PC-3 (cell line): Measurements from ENCODE around the gene CACHD1. TPM values are rescaled to one million over a fixed set of nuclear protein-coding genes. Genes with fewer than 3 reads are reported as not detected.

Experiments
- ATAC-seq: fragments of 200-7000 bp; cut with Tn5 transposase; 2 replicates; pipeline ENCODE4 v1.9.1; 2020; ENCODE audit warnings: mild to moderate bottlenecking, moderate library complexity
- BruUV-seq: library from RNA; stranded (reverse); fragments of 400-500 nt; replicated peaks from 2 replicates; lab custom pipeline; 2021; lab: Mats Ljungman, UMichigan
- CTCF ChIA-PET: fragments of 300-600 bp; sonication (Branson Sonifier 250); formaldehyde crosslinking; loops from one replicate; lab custom pipeline; 2022; ENCODE audit warnings: antibody characterized with exemption; lab: Charles Lee
- POLR2A ChIA-PET: fragments of 300-600 bp; sonication (Branson Sonifier 250); formaldehyde crosslinking; loops from one replicate; lab custom pipeline; 2022; ENCODE audit warnings: antibody characterized with exemption; ENCODE audit not compliant: unreplicated experiment; lab: Charles Lee
- DNase-seq: peaks from one replicate; pipeline ENCODE4 v3.0.0-alpha.2; 2015
- H2AFZ ChIP-seq: fragments of 300-600 bp; sonication (generic); 2 replicates; pipeline ENCODE4 v1.6.0; 2016; ENCODE audit warnings: antibody characterized with exemption, low read length
- H3F3A ChIP-seq: fragments of 300-600 bp; sonication (generic); one replicate; pipeline ENCODE4 v1.6.0; 2017; ENCODE audit warnings: antibody characterized with exemption, low read length, control low read depth, mild to moderate bottlenecking; ENCODE audit not compliant: unreplicated experiment
- H3K27ac ChIP-seq: fragments of 300-600 bp; sonication (generic); 2 replicates; pipeline ENCODE4 v1.5.1; 2016; ENCODE audit warnings: mild to moderate bottlenecking, low read length
- H3K27me3 ChIP-seq: fragments of 300-600 bp; sonication (generic); 2 replicates; pipeline ENCODE4 v1.6.1; 2016; ENCODE audit warnings: low read length, mixed read lengths
- H3K36me3 ChIP-seq: fragments of 300-600 bp; sonication (generic); 2 replicates; pipeline ENCODE4 v1.6.1; 2016; ENCODE audit warnings: low read depth, mixed run types, low read length, mixed read lengths
- H3K4me1 ChIP-seq: fragments of 300-600 bp; sonication (generic); 2 replicates; pipeline ENCODE4 v1.5.1; 2016; ENCODE audit warnings: low read length; ENCODE audit not compliant: insufficient read depth
- H3K4me2 ChIP-seq: fragments of 300-600 bp; sonication (generic); 2 replicates; pipeline ENCODE4 v1.6.0; 2016; ENCODE audit warnings: low read length
- H3K4me3 ChIP-seq: fragments of 300-600 bp; sonication (generic); 2 replicates; pipeline ENCODE4 v1.5.1; 2016; ENCODE audit warnings: mild to moderate bottlenecking, low read length, mixed read lengths
- H3K79me2 ChIP-seq: fragments of 300-600 bp; sonication (generic); 2 replicates; pipeline ENCODE4 v1.6.1; 2017; ENCODE audit warnings: low read length, mixed read lengths
- H3K9ac ChIP-seq: fragments of 300-600 bp; sonication (generic); 2 replicates; pipeline ENCODE4 v1.6.0; 2016; ENCODE audit warnings: mild to moderate bottlenecking, low read length
- H3K9me2 ChIP-seq: fragments of 300-600 bp; sonication (generic); replicated peaks from 2 replicates; pipeline ENCODE4 v1.6.1; 2016; ENCODE audit warnings: mixed run types, low read length, mixed read lengths
- H3K9me3 ChIP-seq: fragments of 300-600 bp; sonication (generic); 2 replicates; pipeline ENCODE4 v1.6.1; 2016; ENCODE audit warnings: low read length, mixed read lengths
- H4K20me1 ChIP-seq: fragments of 300-600 bp; sonication (generic); 2 replicates; pipeline ENCODE4 v1.6.1; 2016; ENCODE audit warnings: low read length, mixed read lengths
- CTCF ChIP-seq: fragments of 300-600 bp; sonication (generic); conservative IDR thresholded peaks from 2 replicates; pipeline ENCODE4 v1.5.1; 2017; ENCODE audit warnings: antibody characterized with exemption, low read depth, mild to moderate bottlenecking, low read length
- EZH2 ChIP-seq: fragments of 300-600 bp; sonication (generic); IDR thresholded peaks from one replicate; pipeline ENCODE4 v1.6.1; 2017; ENCODE audit warnings: antibody characterized with exemption, mild to moderate bottlenecking, low read length; ENCODE audit not compliant: unreplicated experiment
- EZH2phosphoT487 ChIP-seq: fragments of 300-600 bp; sonication (generic); IDR thresholded peaks from 2 replicates; pipeline ENCODE4 v1.6.1; 2018; ENCODE audit warnings: mild to moderate bottlenecking, antibody characterized with exemption, low read length, borderline replicate concordance
- intact Hi-C: fragments of 100-400 bp; cut with micrococcal nuclease; formaldehyde crosslinking; loops from 2 replicates; pipeline ENCODE4 v1.9.0; 2023
- total RNA-seq: library from RNA; depleted of rRNA; stranded (reverse); fragments of >200 nt; gene quantifications from 2 replicates; pipeline ENCODE4 v1.2.3, GENCODE V29; 2014

The CACHD1 gene
- total RNA-seq, 1 experiment from 2014 or later: 6.6 TPM

GRCh38 chr1:64487061-64487460 lies 17.1 kb downstream of the CACHD1 start:
- Histone ChIP-seq H3K27ac (no peak overlapping the region), H3K79me2 (peaks cover 10% of the 10 kb centered on the region; the same call in 1 of the 2 replicates), H2AFZ (no peak overlapping the region), H3K4me1 (peaks cover 15% of the 10 kb centered on the region), H3K27me3 (no peaks in the 10 kb centered on the region), H3K9me2 (no peaks in the 10 kb centered on the region), H3K9me3 (no peaks in the 10 kb centered on the region), H3K36me3 (no peaks in the 10 kb centered on the region), H3K4me3 (no peak overlapping the region), H3K9ac (no peak overlapping the region), H3K4me2 (no peak overlapping the region), H4K20me1 (no peaks in the 10 kb centered on the region), H3F3A (no peaks in the 10 kb centered on the region)
- no TSS peak for BruUV-seq
- intact Hi-C loops: no loop called here
- ATAC-seq: no peak
- ChIA-PET CTCF (no interaction called here), POLR2A (no interaction called here)
- peak; percentile 43 for TF ChIP-seq CTCF
- TF ChIP-seq EZH2: no peak
- DNase-seq: no peak

- intact Hi-C loops: no loop called here
- no peaks in the 10 kb centered on the region for H3F3A ChIP-seq
- H4K20me1 ChIP-seq: no peaks in the 10 kb centered on the region
- 0 out of 2 replicates have a peak, but pooled peaks cover 5% of the 10 kb centered on the region for H3K79me2 ChIP-seq
- DNase-seq (no peak), ATAC-seq (no peak)
- H3K4me1 ChIP-seq: peaks cover 12% of the 10 kb centered on the region
- ChIA-PET POLR2A (no interaction called here), CTCF (no interaction called here)
- H3K27me3 ChIP-seq: no peaks in the 10 kb centered on the region
- H2AFZ ChIP-seq: no peak overlapping the region
- no TSS peak for BruUV-seq
- H3K27ac ChIP-seq: no peak overlapping the region
- H3K9me2 ChIP-seq: no peaks in the 10 kb centered on the region
- TF ChIP-seq EZH2phosphoT487 (no peak), CTCF (no peak), EZH2 (no peak)
- no peaks in the 10 kb centered on the region for H3K9me3 ChIP-seq
- no peak overlapping the region for H3K4me3 ChIP-seq
- no peak overlapping the region for H3K4me2 ChIP-seq
- H3K36me3 ChIP-seq: no peaks in the 10 kb centered on the region
- H3K9ac ChIP-seq: no peak overlapping the region
Measured at GRCh38 chr1:64488862-64489261, 18.9 kb downstream of the CACHD1 start.

- H3K27ac ChIP-seq: no peak overlapping the region
- no peak for TF ChIP-seq CTCF
- no peak for TF ChIP-seq EZH2
- no peak for TF ChIP-seq EZH2phosphoT487
- intact Hi-C loops: no loop called here
- no peak overlapping the region for H3K4me3 ChIP-seq
- no peak overlapping the region for H2AFZ ChIP-seq
- 0 out of 2 replicates have a peak, but pooled peaks cover 5% of the 10 kb centered on the region for H3K79me2 ChIP-seq
- H3K9me2 ChIP-seq: no peaks in the 10 kb centered on the region
- ATAC-seq (no peak), DNase-seq (no peak)
- ChIA-PET POLR2A (no interaction called here), CTCF (no interaction called here)
- H4K20me1 ChIP-seq: no peaks in the 10 kb centered on the region
- H3K27me3 ChIP-seq: no peaks in the 10 kb centered on the region
- H3K36me3 ChIP-seq: no peaks in the 10 kb centered on the region
- H3F3A ChIP-seq: no peaks in the 10 kb centered on the region
- no peak overlapping the region for H3K9ac ChIP-seq
- H3K9me3 ChIP-seq: no peaks in the 10 kb centered on the region
- peaks cover 6% of the 10 kb centered on the region for H3K4me1 ChIP-seq
- BruUV-seq: no TSS peak
- no peak overlapping the region for H3K4me2 ChIP-seq
Measured at GRCh38 chr1:64489707-64490106, 19.8 kb downstream of the CACHD1 start.
